ENCODE measurements around the gene RGS7.

Gene RGS7

DNA sequence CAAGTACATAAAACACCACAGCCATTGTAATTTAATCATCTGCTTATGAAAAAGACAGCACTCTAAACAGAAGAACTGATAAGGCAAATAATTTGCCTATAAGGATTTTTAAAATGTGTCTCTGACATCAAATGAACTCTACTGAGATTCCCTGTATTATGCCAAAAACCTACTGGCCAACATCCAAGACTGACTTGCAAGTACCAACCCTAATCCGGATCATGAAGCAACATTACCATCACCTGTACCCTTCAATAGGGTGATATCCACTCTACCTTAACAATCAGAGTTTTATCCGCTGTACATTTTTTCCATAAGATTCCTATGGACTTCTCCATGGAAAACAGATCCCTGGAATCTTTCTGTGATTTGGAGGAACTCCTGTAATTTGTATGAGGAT lies 4.6 kb downstream of the RGS7 start:
- no peak for TF ChIP-seq EZH2phosphoT487 (IDR thresholded peaks at IDR 0.05; ENCODE audit: borderline replicate concordance)
- no peak for TF ChIP-seq CTCF (conservative IDR thresholded peaks at IDR 0.05; ENCODE audit: low read length)
- Histone ChIP-seq H3K9me2 (replicated peaks; ENCODE audit: low read depth, low read length) (no peaks in the 10 kb centered on the region), H3K4me2 (ENCODE audit: low read depth, low read length, poor library complexity, severe bottlenecking) (no peak overlapping the region)

GRCh38 chr1:241351841-241352240 lies 5.2 kb downstream of the RGS7 start:
- no peak overlapping the region for H2AFZ ChIP-seq (ENCODE audit: low read length)
- no peaks in the 10 kb centered on the region for H3K9me2 ChIP-seq (replicated peaks; ENCODE audit: low read depth, low read length)

More for the DNA sequence above, 4.6 kb downstream of the RGS7 start:
- H2AFZ ChIP-seq (ENCODE audit: low read length), result no peak overlapping the region
- no peaks in the 10 kb centered on the region for H3K4me1 ChIP-seq (ENCODE audit: insufficient read depth, low read length, poor library complexity, severe bottlenecking)
- no peaks in the 10 kb centered on the region for H3K79me2 ChIP-seq (ENCODE audit: insufficient read depth, low read length)
- H3K9me3 ChIP-seq (ENCODE audit: insufficient read depth, low read depth, low read length), result no peaks in the 10 kb centered on the region; the same call in 1 of the 2 replicates
- no peaks in the 10 kb centered on the region for H4K20me1 ChIP-seq (ENCODE audit: insufficient read depth, low read length, poor library complexity, severe bottlenecking)
- H3K36me3 ChIP-seq (ENCODE audit: insufficient read depth, low read length), result no peaks in the 10 kb centered on the region
- H3K9ac ChIP-seq (ENCODE audit: low read depth, low read length, poor library complexity, severe bottlenecking), result no peak overlapping the region
- no peak overlapping the region for H3K4me3 ChIP-seq (ENCODE audit: low read length, poor library complexity, severe bottlenecking)
- no peaks in the 10 kb centered on the region for H3F3A ChIP-seq (ENCODE audit: low read depth)
- H3K27me3 ChIP-seq (ENCODE audit: insufficient read depth, low read length, poor library complexity, severe bottlenecking), result no peaks in the 10 kb centered on the region

GRCh38 chr1:241343956-241344355 lies 13.0 kb downstream of the RGS7 start:
- Histone ChIP-seq H3K36me3 (ENCODE audit: insufficient read depth, low read length) (no peaks in the 10 kb centered on the region), H4K20me1 (ENCODE audit: insufficient read depth, low read length, poor library complexity, severe bottlenecking) (no peaks in the 10 kb centered on the region), H3K4me2 (ENCODE audit: low read depth, low read length, poor library complexity, severe bottlenecking) (no peak overlapping the region), H3K4me1 (ENCODE audit: insufficient read depth, low read length, poor library complexity, severe bottlenecking) (no peaks in the 10 kb centered on the region), H3K9ac (ENCODE audit: low read depth, low read length, poor library complexity, severe bottlenecking) (no peak overlapping the region), H3K9me3 (ENCODE audit: insufficient read depth, low read depth, low read length) (no peaks in the 10 kb centered on the region), H3K4me3 (ENCODE audit: low read length, poor library complexity, severe bottlenecking) (no peak overlapping the region), H3K9me2 (replicated peaks; ENCODE audit: low read depth, low read length) (no peaks in the 10 kb centered on the region), H3K27me3 (ENCODE audit: insufficient read depth, low read length, poor library complexity, severe bottlenecking) (no peaks in the 10 kb centered on the region), H3F3A (ENCODE audit: low read depth) (no peaks in the 10 kb centered on the region), H3K79me2 (ENCODE audit: insufficient read depth, low read length) (no peaks in the 10 kb centered on the region), H2AFZ (ENCODE audit: low read length) (no peak overlapping the region)
- TF ChIP-seq CTCF (conservative IDR thresholded peaks at IDR 0.05; ENCODE audit: low read length), result no peak
- TF ChIP-seq EZH2phosphoT487 (IDR thresholded peaks at IDR 0.05; ENCODE audit: borderline replicate concordance), result no peak

More at GRCh38 chr1:241351841-241352240, 5.2 kb downstream of the RGS7 start:
- no peak overlapping the region for H3K4me3 ChIP-seq (ENCODE audit: low read length, poor library complexity, severe bottlenecking)
- H3K27me3 ChIP-seq (ENCODE audit: insufficient read depth, low read length, poor library complexity, severe bottlenecking), result no peaks in the 10 kb centered on the region
- no peaks in the 10 kb centered on the region for H4K20me1 ChIP-seq (ENCODE audit: insufficient read depth, low read length, poor library complexity, severe bottlenecking)
- H3K9me3 ChIP-seq (ENCODE audit: insufficient read depth, low read depth, low read length), result no peaks in the 10 kb centered on the region; the same call in 1 of the 2 replicates
- no peaks in the 10 kb centered on the region for H3F3A ChIP-seq (ENCODE audit: low read depth)
- no peak overlapping the region for H3K9ac ChIP-seq (ENCODE audit: low read depth, low read length, poor library complexity, severe bottlenecking)
- H3K79me2 ChIP-seq (ENCODE audit: insufficient read depth, low read length), result no peaks in the 10 kb centered on the region
- H3K4me2 ChIP-seq (ENCODE audit: low read depth, low read length, poor library complexity, severe bottlenecking), result no peak overlapping the region
- TF ChIP-seq CTCF (conservative IDR thresholded peaks at IDR 0.05; ENCODE audit: low read length), result no peak
- H3K36me3 ChIP-seq (ENCODE audit: insufficient read depth, low read length), result no peaks in the 10 kb centered on the region
- H3K4me1 ChIP-seq (ENCODE audit: insufficient read depth, low read length, poor library complexity, severe bottlenecking), result no peaks in the 10 kb centered on the region
